HFFc6 (cell line): ENCODE measurements around the gene DUOX2. TPM values are rescaled to one million over a fixed set of nuclear protein-coding genes. Genes with fewer than 3 reads are reported as not detected.

Experiments used
- DNase-seq: peaks from one replicate; pipeline ENCODE4 v3.0.0-alpha.2; 2018
- H3K27ac Mint-ChIP-seq: 2 replicates; pipeline ENCODE4 v1.8.0; 2020; ENCODE audit warnings: mild to moderate bottlenecking, mixed read lengths
- H3K27me3 Mint-ChIP-seq: 2 replicates; pipeline ENCODE4 v1.8.0; 2021; ENCODE audit warnings: mild to moderate bottlenecking, moderate library complexity, mixed read lengths; ENCODE audit not compliant: insufficient read depth
- H3K36me3 Mint-ChIP-seq: 2 replicates; pipeline ENCODE4 v1.8.0; 2021; ENCODE audit warnings: low read depth, mixed read lengths
- H3K4me1 Mint-ChIP-seq: 2 replicates; pipeline ENCODE4 v1.8.0; 2020; ENCODE audit warnings: low read depth, mixed read lengths
- H3K4me3 Mint-ChIP-seq: 2 replicates; pipeline ENCODE4 v1.8.0; 2020; ENCODE audit warnings: mild to moderate bottlenecking, moderate library complexity, mixed read lengths
- H3K9me3 Mint-ChIP-seq: 2 replicates; pipeline ENCODE4 v1.8.0; 2020; ENCODE audit warnings: mild to moderate bottlenecking, mixed read lengths
- CTCF ChIP-seq: fragments of 200-600 bp; sonication (generic); IDR thresholded peaks from 2 replicates; pipeline ENCODE4 v1.5.0; 2021; ENCODE audit warnings: antibody characterized with exemption, mild to moderate bottlenecking
- total RNA-seq, 6 experiments: library from RNA; stranded (reverse); fragmentation: NEBNext Ultra II Directional; extraction: Animal tissue kit (Norgen Biotek cat#: 25700); gene quantifications; 2 replicates in 1 of 6; 3 replicates in 5 of 6; pipeline ENCODE4 v1.2.3, GENCODE V29; 2021

The DUOX2 gene
- total RNA-seq, 6 experiments from 2014 or later: not detected

- Mint-ChIP-seq H3K4me3 (no peak overlapping the region), H3K9me3 (no peaks in the 10 kb centered on the region)
- TF ChIP-seq CTCF: no peak
Measured at GRCh38 chr15:45143946-45144345, 30.0 kb upstream of the DUOX2 start.

GRCh38 chr15:45143056-45143455 is 29.1 kb upstream of the DUOX2 start:
- peaks cover 11% of the 10 kb centered on the region for H3K4me1 Mint-ChIP-seq
- H3K27me3 Mint-ChIP-seq: peaks cover 15% of the 10 kb centered on the region
- no peaks in the 10 kb centered on the region for H3K9me3 Mint-ChIP-seq
- H3K4me3 Mint-ChIP-seq: no peak overlapping the region
- no peak for TF ChIP-seq CTCF
- no peaks in the 10 kb centered on the region for H3K36me3 Mint-ChIP-seq
- DNase-seq: no peak
- no peak overlapping the region for H3K27ac Mint-ChIP-seq

More at GRCh38 chr15:45143946-45144345, 30.0 kb upstream of the DUOX2 start:
- Mint-ChIP-seq H3K36me3 (no peaks in the 10 kb centered on the region), H3K4me1 (peaks cover 19% of the 10 kb centered on the region), H3K27ac (no peak overlapping the region), H3K27me3 (peaks cover 10% of the 10 kb centered on the region)
- no peak for DNase-seq

GRCh38 chr15:45141386-45141785 is 27.4 kb upstream of the DUOX2 start:
- Mint-ChIP-seq H3K27ac (no peak overlapping the region), H3K27me3 (peaks cover 15% of the 10 kb centered on the region), H3K4me1 (peaks cover 7% of the 10 kb centered on the region), H3K36me3 (no peaks in the 10 kb centered on the region), H3K9me3 (no peaks in the 10 kb centered on the region), H3K4me3 (no peak overlapping the region)
- no peak for DNase-seq
- no peak for TF ChIP-seq CTCF

- H3K9me3 Mint-ChIP-seq: no peaks in the 10 kb centered on the region
- peaks cover under 1% of the 10 kb centered on the region for H3K4me1 Mint-ChIP-seq
Measured at GRCh38 chr15:45140557-45141250, 26.7 kb upstream of the DUOX2 start.

GRCh38 chr15:45139770-45140169 is 25.8 kb upstream of the DUOX2 start:
- TF ChIP-seq CTCF: no peak
- Mint-ChIP-seq H3K36me3 (no peaks in the 10 kb centered on the region), H3K27me3 (peaks cover 10% of the 10 kb centered on the region), H3K4me1 (no peaks in the 10 kb centered on the region), H3K27ac (no peak overlapping the region), H3K4me3 (no peak overlapping the region), H3K9me3 (no peaks in the 10 kb centered on the region)
- DNase-seq: no peak

More at GRCh38 chr15:45140557-45141250, 26.7 kb upstream of the DUOX2 start:
- H3K36me3 Mint-ChIP-seq: no peaks in the 10 kb centered on the region
- TF ChIP-seq CTCF: no peak
- no peak overlapping the region for H3K4me3 Mint-ChIP-seq
- DNase-seq: no peak
- peaks cover 15% of the 10 kb centered on the region for H3K27me3 Mint-ChIP-seq
- H3K27ac Mint-ChIP-seq: no peak overlapping the region
